Keratinocyte (primary cell): Measurements from ENCODE around the gene RASL11A. TPM values are rescaled to one million over a fixed set of nuclear protein-coding genes. Genes with fewer than 3 reads are reported as not detected.

ENCODE experiments used
- polyA plus RNA-seq, 5 experiments: library from polyadenylated mRNA; depleted of rRNA in 3 of 5; stranded (reverse) in 3 of 5; stranded (forward) in 1 of 5; unstranded in 1 of 5; fragments of >200 nt; gene quantifications; 1 replicate in 1 of 5; 2 replicates in 3 of 5; 3 replicates in 1 of 5; pipeline versions ENCODE4 v1.2.1 to v1.2.3, GENCODE V29; 2011 to 2012; ENCODE audit warnings: missing spikeins in 2 of 5, low read depth in 1 of 5, low replicate concordance in 1 of 5
- small RNA-seq, 3 experiments: library from RNA; depleted of rRNA; stranded (forward); fragments of <200 nt; gene quantifications; one replicate each; pipeline ENCODE3, GENCODE V24; 2012; ENCODE audit warnings: low read depth in 3 of 3, low replicate concordance in 1 of 3; ENCODE audit not compliant: insufficient read length in 3 of 3

The RASL11A gene
- polyA plus RNA-seq, 1 donor (not counting 4 experiments of a cell fraction or from before 2014, with no cell fraction given) = 1.5 TPM

Small RNAs within 50 kb of the gene (small RNA-seq; reads per million reads assigned to genes)
- gene SNORA27 (0 reads per million in 3 experiments), gene SNORD102 (0 reads per million in 3 experiments)

Other genes with a start within 250 kb of the RASL11A start
- 9.7 to 20.7 TPM (median 11.2 TPM) in 3 replicates for gene USP12, start 99.0 kb upstream of the RASL11A start, polyA plus RNA-seq
- 1,238 to 1,751 TPM (median 1,377 TPM) in 3 replicates for gene RPL21, start 19.3 kb upstream of the RASL11A start, polyA plus RNA-seq
- 41.5 to 97.8 TPM (median 95.5 TPM) in 3 replicates for gene GTF3A, start 153.8 kb downstream of the RASL11A start, polyA plus RNA-seq
- gene MTIF3, start 179.7 kb downstream of the RASL11A start, polyA plus RNA-seq = 41.4 to 58.0 TPM (median 56.1 TPM) in 3 replicates